Ishikawa (cell line): ENCODE results near the gene NFAM1.
A peak's percentile ranks its signal among the peaks of the same experiment; 100 is the strongest.

ENCODE experiments used
- CEBPB ChIP-seq: IDR thresholded peaks from 2 replicates; pipeline ENCODE4 v1.6.1; 2012
- CREB1 ChIP-seq: IDR thresholded peaks from 2 replicates; pipeline ENCODE4 v1.6.1; 2012; ENCODE audit warnings: low read depth
- EGR1 ChIP-seq: IDR thresholded peaks from 2 replicates; pipeline ENCODE4 v1.6.1; 2012
- EP300 ChIP-seq: IDR thresholded peaks from 2 replicates; pipeline ENCODE4 v1.6.1; 2012; ENCODE audit warnings: borderline replicate concordance
- FOXM1 ChIP-seq: IDR thresholded peaks from 2 replicates; pipeline ENCODE4 v1.6.1; 2012; ENCODE audit warnings: low read depth, borderline replicate concordance
- MAX ChIP-seq: IDR thresholded peaks from 2 replicates; pipeline ENCODE4 v1.6.1; 2012
- NFIC ChIP-seq: IDR thresholded peaks from 2 replicates; pipeline ENCODE4 v1.6.1; 2012
- RAD21 ChIP-seq: IDR thresholded peaks from 2 replicates; pipeline ENCODE4 v1.6.1; 2012; ENCODE audit warnings: low read depth
- REST ChIP-seq: IDR thresholded peaks from 2 replicates; pipeline ENCODE4 v1.6.1; 2012; ENCODE audit warnings: low read depth, mild to moderate bottlenecking
- TAF1 ChIP-seq: IDR thresholded peaks from 2 replicates; pipeline ENCODE4 v1.6.1; 2012; ENCODE audit warnings: low read depth, mild to moderate bottlenecking
- TCF12 ChIP-seq: IDR thresholded peaks from 2 replicates; pipeline ENCODE4 v1.6.1; 2012; ENCODE audit warnings: low read depth
- TEAD4 ChIP-seq: IDR thresholded peaks from 2 replicates; pipeline ENCODE4 v1.6.1; 2012
- USF1 ChIP-seq: IDR thresholded peaks from 2 replicates; pipeline ENCODE4 v1.6.1; 2012
- YY1 ChIP-seq: IDR thresholded peaks from 2 replicates; pipeline ENCODE4 v1.6.1; 2012; ENCODE audit warnings: low read depth
- ZBTB7A ChIP-seq: IDR thresholded peaks from 2 replicates; pipeline ENCODE4 v1.6.1; 2012; ENCODE audit warnings: low read depth

Gene NFAM1

DNA sequence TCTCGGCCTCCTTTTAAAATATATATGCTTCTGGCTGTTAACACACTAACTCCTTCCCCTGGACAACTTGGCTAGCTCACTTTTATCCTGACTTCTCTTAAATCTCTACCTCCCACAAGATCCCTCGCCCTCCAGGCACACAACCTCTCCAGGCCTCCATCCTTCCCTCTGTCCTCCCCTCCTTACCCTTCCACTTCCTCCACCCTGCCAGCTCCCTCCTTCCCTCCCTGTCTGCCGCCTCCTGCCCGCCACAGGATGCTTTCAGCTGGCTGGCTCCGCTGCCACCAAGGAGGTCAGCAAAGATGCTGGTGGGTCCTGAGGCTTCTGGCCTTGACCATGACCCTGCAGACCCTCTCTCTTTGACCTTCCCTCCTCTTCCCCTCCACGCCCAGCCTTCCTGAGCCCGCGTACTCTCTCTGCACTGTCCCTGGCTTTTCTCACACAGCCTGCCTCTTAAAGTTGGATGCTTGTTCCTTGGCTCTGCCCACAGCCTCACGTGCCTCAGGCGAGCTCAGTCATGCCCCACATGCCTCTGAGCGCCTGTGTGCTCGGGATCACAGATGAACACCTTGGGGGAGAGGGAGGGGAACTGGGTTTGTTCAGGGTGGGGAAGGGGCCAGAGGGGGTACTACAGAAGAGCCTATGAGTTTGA, 6.7 kb downstream of the NFAM1 start:
- TF ChIP-seq YY1, result no peak
- no peak for TF ChIP-seq TCF12
- TF ChIP-seq EP300, result no peak
- TF ChIP-seq REST, result no peak
- TF ChIP-seq EGR1, result no peak
- no peak for TF ChIP-seq ZBTB7A
- TF ChIP-seq TAF1, result no peak
- TF ChIP-seq TEAD4, result no peak
- TF ChIP-seq USF1, result no peak
- no peak for TF ChIP-seq FOXM1
- TF ChIP-seq NFIC, result no peak
- TF ChIP-seq RAD21, result no peak
- no peak for TF ChIP-seq CREB1
- TF ChIP-seq CEBPB, result no peak
- no peak for TF ChIP-seq MAX

DNA sequence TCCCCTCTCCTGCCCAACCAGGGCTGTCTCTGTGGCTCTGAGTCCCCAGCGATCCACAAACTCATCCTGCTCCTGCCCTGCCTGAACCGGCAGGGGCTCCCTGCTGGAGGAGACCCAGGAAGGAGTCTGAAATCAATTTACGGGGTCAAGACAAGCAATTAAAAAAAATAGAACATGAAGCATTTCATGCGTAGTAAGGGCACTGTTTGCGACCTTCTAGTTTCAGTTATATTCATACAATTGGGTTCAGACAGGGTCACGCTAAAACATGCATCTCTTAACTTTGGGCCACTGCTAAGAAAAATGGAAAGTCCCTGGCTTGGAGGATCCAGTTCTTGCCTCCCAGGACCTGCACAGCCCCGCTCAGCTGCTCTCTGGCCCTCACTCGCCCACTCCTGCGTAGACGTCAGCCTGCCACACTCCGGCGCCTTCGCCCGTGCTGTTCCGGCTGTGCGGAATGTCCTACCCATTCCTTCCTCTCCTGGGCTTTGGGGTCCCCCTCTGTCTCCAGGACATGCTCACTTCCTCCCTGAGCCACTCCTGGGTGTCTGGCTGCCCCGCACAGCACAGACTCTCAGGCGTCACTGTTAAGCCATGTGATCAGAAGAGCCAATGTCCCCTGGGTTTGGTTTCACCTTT, 12.8 kb downstream of the NFAM1 start:
- no peak for TF ChIP-seq MAX
- TF ChIP-seq YY1, result no peak
- no peak for TF ChIP-seq TEAD4
- TF ChIP-seq ZBTB7A, result no peak

DNA sequence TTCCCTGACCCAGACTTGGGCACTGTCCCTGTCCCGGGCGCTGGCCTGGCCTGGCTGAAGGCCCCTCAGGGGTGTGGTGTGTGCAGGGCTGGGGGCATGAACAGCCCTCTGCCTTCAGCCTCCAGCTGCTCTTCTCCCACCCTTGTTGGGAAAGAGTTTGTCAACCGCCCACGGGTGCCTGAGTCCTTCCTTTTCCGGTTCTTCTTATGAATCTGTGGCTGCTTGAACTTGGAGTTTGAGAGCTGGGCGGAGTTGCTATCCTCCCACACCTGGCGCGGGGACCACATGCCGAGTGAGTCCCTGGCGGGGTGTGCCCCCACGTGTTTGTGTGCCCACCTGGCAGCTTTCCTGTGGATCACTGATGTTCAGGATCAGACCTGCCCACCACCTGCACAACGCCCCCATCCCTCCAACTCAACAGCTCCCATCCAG, 13.4 kb downstream of the NFAM1 start:
- TF ChIP-seq RAD21 (no peak), EGR1 (0 out of 2 replicates have a peak, but pooled peaks have one; percentile 19)

GRCh38 chr22:42417645-42418305, 14.4 kb downstream of the NFAM1 start:
- TF ChIP-seq CREB1 (no peak), FOXM1 (no peak), ZBTB7A (no peak), EGR1 (no peak), REST (no peak), TEAD4 (no peak), TAF1 (no peak), MAX (no peak), RAD21 (no peak), CEBPB (no peak), NFIC (no peak)

- TF ChIP-seq RAD21, result no peak
- no peak for TF ChIP-seq FOXM1
- TF ChIP-seq USF1, result no peak
- no peak for TF ChIP-seq TEAD4
- no peak for TF ChIP-seq CREB1
- no peak for TF ChIP-seq YY1
- no peak for TF ChIP-seq EGR1
- no peak for TF ChIP-seq CEBPB
- TF ChIP-seq REST, result no peak
- no peak for TF ChIP-seq EP300
- no peak for TF ChIP-seq NFIC
- no peak for TF ChIP-seq ZBTB7A
- TF ChIP-seq MAX, result no peak
Measured at GRCh38 chr22:42416671-42417230, 15.5 kb downstream of the NFAM1 start.
